Left ventricle myocardium inferior (tissue), 1 donor: ENCODE data around the gene MYO18B. TPM values are rescaled to one million over a fixed set of nuclear protein-coding genes. Genes with fewer than 3 reads are reported as not detected.
A peak's percentile ranks its signal among the peaks of the same experiment; 100 is the strongest.

Source experiments
- DNase-seq: peaks from one replicate; pipeline ENCODE4 v3.0.0-alpha.2; 2020
- H3K27ac ChIP-seq: fragments of 200-600 bp; replicated peaks from 2 replicates; pipeline ENCODE4 v1.8.0; 2021
- H3K27me3 ChIP-seq: fragments of 200-600 bp; 2 replicates; pipeline ENCODE4 v1.8.0; 2021; ENCODE audit warnings: low read depth
- H3K36me3 ChIP-seq: fragments of 200-600 bp; 2 replicates; pipeline ENCODE4 v1.8.0; 2021
- H3K4me1 ChIP-seq: fragments of 200-600 bp; 2 replicates; pipeline ENCODE4 v1.8.0; 2021
- H3K4me3 ChIP-seq: fragments of 200-600 bp; 2 replicates; pipeline ENCODE4 v1.8.0; 2021; ENCODE audit warnings: mild to moderate bottlenecking, moderate library complexity
- H3K9me3 ChIP-seq: fragments of 200-600 bp; replicated peaks from 2 replicates; pipeline ENCODE4 v1.8.0; 2021
- intact Hi-C: fragments of 100-400 bp; cut with micrococcal nuclease; formaldehyde crosslinking; loops from one replicate; pipeline ENCODE4 v1.11.0; 2022
- total RNA-seq: library from RNA; stranded (reverse); fragmentation: NEBNext Ultra II Directional; extraction: Animal tissue kit (Norgen Biotek cat#: 25700); gene quantifications from one replicate; pipeline ENCODE4 v1.2.1, GENCODE V29; 2021
- TF ChIP-seq, protein P1 (sequence below): fragments of 200-600 bp; IDR thresholded peaks from 2 replicates; pipeline ENCODE4 v1.8.0; 2021; ENCODE audit warnings: antibody characterized with exemption, mild to moderate bottlenecking, borderline replicate concordance
- donor health status: DM: no; HTN: yes; CAD: no; lungs with severe emphysema.

Gene MYO18B
- total RNA-seq, 1 donor from 2014 or later, result 163 TPM

DNA sequence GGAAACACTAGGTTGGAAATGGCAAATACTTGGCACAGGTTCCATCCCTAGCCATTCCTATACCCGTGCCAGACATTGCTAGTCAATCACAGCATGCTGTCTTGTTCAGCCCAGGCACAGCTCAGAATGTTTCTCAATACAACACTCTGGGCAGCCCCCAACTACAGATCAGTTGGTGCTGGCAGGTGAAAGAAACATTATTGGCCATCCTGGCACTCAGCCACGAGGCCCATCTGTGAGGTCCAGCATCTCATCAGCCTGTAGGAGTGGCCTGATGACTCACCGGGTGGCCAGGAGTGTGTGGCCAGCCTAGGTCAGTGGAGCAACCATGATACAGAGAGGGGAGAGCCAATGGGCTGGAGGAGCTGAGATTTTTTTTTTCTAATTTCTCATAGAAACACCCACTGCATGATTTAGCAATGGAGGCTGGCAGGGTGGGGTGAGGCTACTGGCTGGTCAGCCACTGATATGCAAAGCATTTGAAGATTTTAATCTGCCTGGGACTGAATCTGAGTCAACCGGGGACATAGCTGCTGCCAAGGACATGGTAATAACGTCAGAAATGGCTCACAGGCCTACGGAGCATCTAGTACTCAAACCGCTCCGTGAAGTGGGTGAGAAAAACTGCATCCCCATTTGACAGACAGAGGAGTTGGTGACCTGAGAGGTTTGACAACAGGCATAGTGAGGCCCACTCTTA lies 5.4 kb downstream of the MYO18B start:
- peak overlapping the region; percentile 74 for H3K27ac ChIP-seq
- intact Hi-C loops, result no loop called here

DNA sequence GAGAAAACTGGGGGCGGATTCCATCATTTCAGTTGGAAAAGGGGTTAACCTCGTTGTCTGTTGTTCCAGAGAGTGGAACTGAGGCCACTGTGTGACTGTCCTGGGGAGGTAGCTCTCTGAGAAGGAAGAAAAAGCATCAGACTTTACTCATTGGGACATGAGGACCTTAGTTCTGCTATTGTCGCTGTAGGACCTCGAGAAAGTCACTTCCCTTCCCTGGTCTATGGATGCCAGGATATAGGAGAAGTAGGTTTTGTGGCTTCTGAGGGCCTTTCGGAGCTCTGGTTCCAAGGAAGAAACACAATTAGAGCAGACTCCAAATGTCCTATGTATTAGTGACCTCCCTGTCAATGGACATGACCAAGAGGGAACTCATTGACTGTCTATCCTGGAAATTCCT lies 6.2 kb downstream of the MYO18B start:
- Histone ChIP-seq H3K27me3 (no peaks in the 10 kb centered on the region), H3K36me3 (no peaks in the 10 kb centered on the region), H3K4me3 (peak overlapping the region; percentile 71), H3K27ac (peak overlapping the region; percentile 74), H3K4me1 (peaks cover 72% of the 10 kb centered on the region), H3K9me3 (no peaks in the 10 kb centered on the region)
- TF ChIP-seq, protein P1, sequence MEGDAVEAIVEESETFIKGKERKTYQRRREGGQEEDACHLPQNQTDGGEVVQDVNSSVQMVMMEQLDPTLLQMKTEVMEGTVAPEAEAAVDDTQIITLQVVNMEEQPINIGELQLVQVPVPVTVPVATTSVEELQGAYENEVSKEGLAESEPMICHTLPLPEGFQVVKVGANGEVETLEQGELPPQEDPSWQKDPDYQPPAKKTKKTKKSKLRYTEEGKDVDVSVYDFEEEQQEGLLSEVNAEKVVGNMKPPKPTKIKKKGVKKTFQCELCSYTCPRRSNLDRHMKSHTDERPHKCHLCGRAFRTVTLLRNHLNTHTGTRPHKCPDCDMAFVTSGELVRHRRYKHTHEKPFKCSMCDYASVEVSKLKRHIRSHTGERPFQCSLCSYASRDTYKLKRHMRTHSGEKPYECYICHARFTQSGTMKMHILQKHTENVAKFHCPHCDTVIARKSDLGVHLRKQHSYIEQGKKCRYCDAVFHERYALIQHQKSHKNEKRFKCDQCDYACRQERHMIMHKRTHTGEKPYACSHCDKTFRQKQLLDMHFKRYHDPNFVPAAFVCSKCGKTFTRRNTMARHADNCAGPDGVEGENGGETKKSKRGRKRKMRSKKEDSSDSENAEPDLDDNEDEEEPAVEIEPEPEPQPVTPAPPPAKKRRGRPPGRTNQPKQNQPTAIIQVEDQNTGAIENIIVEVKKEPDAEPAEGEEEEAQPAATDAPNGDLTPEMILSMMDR, result no peak
- DNase-seq, result no peak
- intact Hi-C loops, result no loop called here

More for the DNA sequence above, 5.4 kb downstream of the MYO18B start:
- Histone ChIP-seq H3K4me3 (peak overlapping the region; percentile 71), H3K27me3 (no peaks in the 10 kb centered on the region), H3K9me3 (no peaks in the 10 kb centered on the region), H3K4me1 (peaks cover 72% of the 10 kb centered on the region), H3K36me3 (no peaks in the 10 kb centered on the region)
- TF ChIP-seq, protein P1, result no peak
- DNase-seq, result no peak

DNA sequence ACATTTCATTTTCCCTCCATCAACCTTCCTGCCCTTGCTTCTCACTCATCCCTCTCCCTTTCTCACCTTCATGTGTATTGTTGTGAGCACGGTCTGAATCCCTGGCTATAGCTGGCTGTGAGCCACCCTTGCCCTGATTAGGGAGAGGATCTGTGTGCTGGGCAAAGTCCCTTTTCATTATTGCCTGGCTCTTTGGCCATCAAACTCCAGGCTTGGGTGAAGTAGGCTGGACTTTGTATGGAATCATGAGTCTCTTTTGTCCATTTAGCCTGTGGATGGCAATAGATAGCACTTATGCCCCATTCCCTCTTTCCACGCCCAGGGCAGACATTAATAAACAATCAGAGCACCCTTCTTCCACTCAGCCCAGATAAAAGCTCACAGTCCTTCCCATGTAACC lies 6.7 kb downstream of the MYO18B start:
- TF ChIP-seq, protein P1, result no peak
- peak overlapping the region; percentile 71 for H3K4me3 ChIP-seq
- intact Hi-C loops, result no loop called here
- peaks cover 77% of the 10 kb centered on the region for H3K4me1 ChIP-seq
- no peaks in the 10 kb centered on the region for H3K9me3 ChIP-seq
- DNase-seq, result no peak
- no peaks in the 10 kb centered on the region for H3K27me3 ChIP-seq
- H3K36me3 ChIP-seq, result no peaks in the 10 kb centered on the region
- peak overlapping the region; percentile 74 for H3K27ac ChIP-seq

DNA sequence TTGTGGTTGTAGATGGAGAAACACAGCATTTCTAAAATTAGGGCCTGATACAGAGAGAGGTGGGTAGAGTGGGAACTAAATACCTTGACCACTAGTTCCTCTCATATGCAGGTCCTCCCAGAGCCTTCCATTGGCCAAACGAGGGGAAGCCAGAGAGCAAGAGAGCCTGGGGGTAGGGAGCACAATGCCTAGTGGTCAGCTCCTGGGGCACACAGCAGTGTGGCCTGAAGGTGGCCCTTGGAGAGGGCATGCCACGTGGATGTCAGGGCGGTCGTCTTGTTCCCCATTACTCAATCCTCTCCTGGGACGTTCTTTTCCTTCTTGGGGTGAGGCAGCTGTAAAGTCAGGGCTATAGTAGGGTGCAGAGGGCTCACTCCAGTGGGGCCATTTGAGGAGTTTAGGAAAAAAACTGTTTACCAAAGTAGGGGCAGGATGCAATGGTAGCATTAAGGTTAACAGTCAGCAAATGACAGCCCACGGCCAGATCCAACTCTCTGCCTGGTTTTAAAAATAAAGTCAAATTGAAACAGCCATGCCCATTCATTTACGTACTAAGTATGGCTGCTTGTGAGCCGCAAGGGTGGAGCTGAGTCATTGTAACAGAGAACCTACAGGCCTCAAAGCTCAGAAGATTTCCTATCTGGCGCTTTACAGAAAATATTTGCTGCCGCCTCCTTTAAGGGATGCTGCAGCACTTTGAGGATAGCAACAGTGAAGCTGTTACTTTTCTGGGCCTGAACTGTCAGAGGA lies 7.6 kb downstream of the MYO18B start:
- Histone ChIP-seq H3K4me1 (peaks cover 85% of the 10 kb centered on the region), H3K27ac (peak overlapping the region; percentile 74), H3K9me3 (no peaks in the 10 kb centered on the region), H3K4me3 (peak overlapping the region; percentile 29), H3K36me3 (no peaks in the 10 kb centered on the region), H3K27me3 (no peaks in the 10 kb centered on the region)
- TF ChIP-seq, protein P1, result no peak
- no peak for DNase-seq
- intact Hi-C loops, result no loop called here

DNA sequence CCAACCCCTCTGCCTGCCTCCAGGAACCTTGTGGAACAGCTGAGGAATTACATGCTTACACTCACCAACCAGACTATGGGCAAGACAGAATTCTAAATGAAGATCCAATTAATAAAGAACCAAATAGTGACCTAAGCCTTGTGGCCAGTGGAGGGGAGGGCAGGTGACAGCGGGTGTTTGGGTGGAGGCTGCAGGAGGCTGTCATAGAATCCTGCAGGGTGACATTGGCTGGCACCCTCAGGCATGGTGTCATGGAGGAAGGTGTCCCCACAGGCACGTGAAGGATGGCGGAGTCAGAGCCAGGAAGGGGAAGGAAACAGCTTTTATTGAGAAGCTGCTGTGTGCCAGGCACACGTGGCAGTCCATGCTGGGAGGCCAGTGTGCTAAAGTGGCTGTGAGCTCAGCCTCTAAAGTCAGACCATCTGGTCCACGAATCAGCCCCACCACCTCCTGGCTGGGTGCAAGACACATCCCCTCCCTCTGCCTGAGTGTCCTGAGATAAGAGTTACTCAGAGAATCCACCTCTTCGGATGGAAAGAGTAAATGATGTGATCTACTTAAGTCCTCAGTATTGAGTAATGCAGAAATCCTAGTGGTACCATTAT lies 8.7 kb downstream of the MYO18B start:
- Histone ChIP-seq H3K27ac (peak overlapping the region; percentile 74), H3K4me1 (peaks cover 84% of the 10 kb centered on the region), H3K9me3 (no peaks in the 10 kb centered on the region), H3K4me3 (no peak overlapping the region), H3K27me3 (no peaks in the 10 kb centered on the region), H3K36me3 (no peaks in the 10 kb centered on the region)
- no peak for DNase-seq
- intact Hi-C loops, result no loop called here
- TF ChIP-seq, protein P1, result no peak
